ENCODE results near the gene BTBD9. TPM values are rescaled to one million over a fixed set of nuclear protein-coding genes. Genes with fewer than 3 reads are reported as not detected.

The BTBD9 gene
- total and polyA plus RNA-seq, 2 of the 13 experiments (the other 11 are each of a cell fraction or from before 2014, with no cell fraction given) = 1.2 to 3.0 TPM

- TF ChIP-seq ZNF609 (CRISPR knock-in tag; IDR thresholded peaks at IDR 0.05; ENCODE audit: borderline replicate concordance) (peak; percentile 31; the same call in 1 of the 2 replicates), ZSCAN9 (CRISPR knock-in tag; IDR thresholded peaks at IDR 0.05; ENCODE audit: borderline replicate concordance) (peak; percentile 58; the same call in 1 of the 2 replicates), POLR2AphosphoS2 (IDR thresholded peaks at IDR 0.05; ENCODE audit: low read depth, low read length) (no peak), ARID5B (CRISPR knock-in tag; IDR thresholded peaks at IDR 0.05) (peak; percentile 85), U2AF1 (optimal IDR thresholded peaks at IDR 0.05; ENCODE audit: low read depth, low read length) (no peak), KAT7 (CRISPR knock-in tag; IDR thresholded peaks at IDR 0.05; ENCODE audit: borderline replicate concordance) (no peak), ZNF350 (CRISPR knock-in tag; IDR thresholded peaks at IDR 0.05; ENCODE audit: borderline replicate concordance, low read depth) (no peak), SMYD3 (CRISPR knock-in tag; IDR thresholded peaks at IDR 0.05) (0 out of 2 replicates have a peak, but pooled peaks have one; percentile 38), LRRFIP1 (CRISPR knock-in tag; conservative IDR thresholded peaks at IDR 0.05) (no peak), KDM1A (CRISPR knock-in tag; IDR thresholded peaks at IDR 0.05) (0 out of 2 replicates have a peak, but pooled peaks have one; percentile 41), ZNF580 (CRISPR knock-in tag; IDR thresholded peaks at IDR 0.05; ENCODE audit: borderline replicate concordance, low read depth) (no peak), ATF7-NPFF (CRISPR knock-in tag; IDR thresholded peaks at IDR 0.05; ENCODE audit: low read depth) (no peak), RFXANK (CRISPR knock-in tag; IDR thresholded peaks at IDR 0.05) (no peak), KAT8 (CRISPR knock-in tag; IDR thresholded peaks at IDR 0.05) (peak; percentile 60; the same call in 1 of the 2 replicates), NAIF1 (CRISPR knock-in tag; IDR thresholded peaks at IDR 0.05; ENCODE audit: borderline replicate concordance) (no peak), ZNF512 (CRISPR knock-in tag; IDR thresholded peaks at IDR 0.05) (no peak), ZNF75D (CRISPR knock-in tag; IDR thresholded peaks at IDR 0.05; ENCODE audit: borderline replicate concordance) (no peak)
These were observed 137.3 kb downstream of the BTBD9 start (continued) for GRCh38 chr6:38502423-38502822.
